Small intestine (tissue), 7 donors: ENCODE measurements around the gene CACNA2D4. TPM values are rescaled to one million over a fixed set of nuclear protein-coding genes. Genes with fewer than 3 reads are reported as not detected.
A peak's percentile ranks its signal among the peaks of the same experiment; 100 is the strongest.
"Not testable (repeated sequence)": the region's sequence is repeated elsewhere in the genome, so short reads cannot be mapped to it uniquely, and the experiment has no call there.

Experiments
- DNase-seq, 2 donors: peaks; one replicate each; pipeline versions ENCODE4 v3.0.0 to v3.0.0-alpha.2; 2013
- FAIRE-seq: peaks from 2 replicates; lab custom pipeline; 2012; peaks lifted over from hg19 to GRCh38; lab: Jason Lieb, UNC
- H3K27ac ChIP-seq, 3 donors: one replicate each; pipeline ENCODE4 v1.5.1; 2013; ENCODE audit warnings: low read length in 2 of 3, mild to moderate bottlenecking in 2 of 3, control low read depth in 1 of 3, inconsistent platforms in 1 of 3, low read depth in 1 of 3, moderate library complexity in 1 of 3
- H3K27me3 ChIP-seq, 3 donors: one replicate each; pipeline ENCODE4 v1.6.1; 2013; ENCODE audit warnings: low read length in 3 of 3, inconsistent platforms in 1 of 3; ENCODE audit not compliant: control insufficient read depth in 3 of 3, insufficient read depth in 3 of 3
- H3K36me3 ChIP-seq, 3 donors: one replicate each; pipeline ENCODE4 v1.6.1; 2013; ENCODE audit warnings: low read length in 3 of 3, inconsistent platforms in 1 of 3, low read depth in 1 of 3, mild to moderate bottlenecking in 1 of 3, moderate library complexity in 1 of 3; ENCODE audit not compliant: control insufficient read depth in 3 of 3, insufficient read depth in 2 of 3
- H3K4me1 ChIP-seq, 3 donors: one replicate each; pipeline ENCODE4 v1.6.1; 2013; ENCODE audit warnings: low read length in 2 of 3, inconsistent platforms in 1 of 3, low read depth in 1 of 3, mild to moderate bottlenecking in 1 of 3, moderate library complexity in 1 of 3; ENCODE audit not compliant: control insufficient read depth in 3 of 3, insufficient read depth in 2 of 3
- H3K4me3 ChIP-seq, 3 donors: one replicate each; pipeline ENCODE4 v1.5.1; 2013; ENCODE audit warnings: low read length in 3 of 3, control low read depth in 1 of 3, inconsistent platforms in 1 of 3, low read depth in 1 of 3, mild to moderate bottlenecking in 1 of 3, moderate library complexity in 1 of 3
- H3K9me3 ChIP-seq, 2 donors: one replicate each; pipeline ENCODE4 v1.6.1; 2013; ENCODE audit warnings: low read depth in 1 of 2, low read length in 1 of 2; ENCODE audit not compliant: control insufficient read depth in 2 of 2, insufficient read depth in 1 of 2
- WGBS, 3 donors: extraction: QIAGEN DNeasy Blood & Tissue Kit; methylation state at CpG; one replicate each; pipeline ENCODE4 v1.1.7; 2013; 5-methylcytosine and 5-hydroxymethylcytosine counted together
- polyA plus RNA-seq, 4 donors: library from polyadenylated mRNA; stranded (reverse) in 3 of 4; unstranded in 1 of 4; fragments of 200-250 nt in 3 of 4; fragments of 120-200 nt in 1 of 4; gene quantifications; one replicate each; pipeline versions ENCODE4 v1.2.1 to v1.2.3, GENCODE V29; 2013
- donor health status: healthy with polysubstance abuse.
- donor health status: control.
- donor health status: control.
- donor health status: Bipolar disorder and iron deficiency.
- donor health status: healthy.

CACNA2D4 gene
- polyA plus RNA-seq, 4 donors = 5.5 to 10.8 (median 9.1) TPM

DNA sequence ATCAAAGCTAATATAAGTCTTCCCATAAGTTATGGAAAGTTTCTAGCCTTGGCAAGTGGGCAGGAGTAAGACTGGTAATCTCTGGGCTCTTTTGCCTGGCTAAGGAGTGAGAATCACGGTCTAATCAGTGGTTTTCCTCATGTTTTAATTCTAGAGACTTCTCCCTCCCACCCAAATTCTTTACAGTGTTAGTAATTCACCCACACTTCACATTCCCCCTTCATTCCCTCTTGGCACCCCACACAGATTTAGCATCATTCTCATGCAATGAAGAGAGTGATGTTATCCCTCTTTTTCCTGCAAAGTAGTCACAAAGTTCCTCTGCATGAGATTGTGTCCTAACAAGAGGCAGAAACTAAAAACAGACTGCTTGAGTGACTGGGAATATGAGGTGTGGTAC, 28.6 kb upstream of the CACNA2D4 start:
- WGBS, 3 donors = 45 to 91% (median 76%) methylated on average over 1 of the region's 1 CpG
- Histone ChIP-seq H3K36me3 (peaks cover 5 to 46% (median 20%) of the 10 kb centered on the region in 3 donors), H3K4me3 (no peak overlapping the region), H3K9me3 (no peaks in the 10 kb centered on the region), H3K27me3 (no peaks in the 10 kb centered on the region), H3K27ac (no peak overlapping the region), H3K4me1 (peaks cover 0 to 7% (median 0%) of the 10 kb centered on the region in 3 donors)
- DNase-seq (no peak), FAIRE-seq (no peak)

DNA sequence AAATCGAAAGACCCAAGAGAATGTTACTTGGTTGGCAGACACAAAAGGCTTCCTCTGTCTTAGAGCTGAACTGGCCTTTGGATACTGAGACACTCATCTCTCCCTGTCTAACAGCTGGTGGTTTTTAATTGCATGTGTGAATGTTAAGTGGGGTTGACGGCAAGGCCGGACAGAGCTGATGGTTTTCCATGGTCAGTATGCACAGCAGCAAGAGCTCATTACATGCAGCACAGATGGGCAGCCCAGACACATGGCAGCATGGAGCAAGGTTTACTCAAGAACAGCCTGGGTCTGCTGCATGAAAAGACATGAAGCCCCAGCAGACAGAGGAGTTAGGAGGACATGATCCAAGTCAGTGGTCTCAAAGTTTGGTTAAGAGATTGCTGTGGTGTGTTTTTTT, 27.8 kb upstream of the CACNA2D4 start:
- Histone ChIP-seq H3K4me3 (no peak overlapping the region), H3K27me3 (no peaks in the 10 kb centered on the region), H3K4me1 (peaks cover 0 to 7% (median 0%) of the 10 kb centered on the region in 3 donors), H3K9me3 (no peaks in the 10 kb centered on the region), H3K27ac (no peak overlapping the region), H3K36me3 (peaks cover 5 to 41% (median 16%) of the 10 kb centered on the region in 3 donors)
- 70 to 100% (median 91%) methylated on average over 3 of the region's 3 CpGs for WGBS, 3 donors
- DNase-seq (no peak), FAIRE-seq (no peak)

DNA sequence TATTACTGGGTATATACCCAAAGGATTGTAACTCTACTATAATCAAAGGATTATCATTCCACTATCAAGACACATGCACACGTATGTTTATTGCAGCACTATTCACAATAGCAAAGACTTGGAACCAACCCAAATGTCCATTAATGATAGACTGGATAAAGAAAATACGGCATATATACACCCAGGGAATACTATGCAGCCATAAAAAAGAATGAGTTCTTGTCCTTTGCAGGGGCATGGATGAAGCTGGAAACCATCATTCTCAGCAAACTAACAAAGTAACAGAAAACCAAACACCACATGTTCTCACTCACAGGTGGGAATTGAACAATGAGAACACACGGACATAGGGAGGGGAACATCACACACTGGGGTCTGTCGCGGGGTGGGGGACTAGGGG, 27.1 kb upstream of the CACNA2D4 start:
- DNase-seq, H3K4me3 ChIP-seq, FAIRE-seq, H3K9me3 ChIP-seq, H3K27ac ChIP-seq, H3K4me1 ChIP-seq, H3K27me3 ChIP-seq: not testable (repeated sequence)
- WGBS, 3 donors = 85 to 92% (median 90%) methylated on average over 5 of the region's 5 CpGs
- peaks cover 5 to 37% (median 15%) of the 10 kb centered on the region in 3 donors for H3K36me3 ChIP-seq

- 21 to 32% (median 29%) methylated on average over 16 of the region's 16 CpGs for WGBS, 3 donors
- Histone ChIP-seq H3K9me3 (no peaks in the 10 kb centered on the region), H3K4me3 (no peak overlapping the region), H3K36me3 (peaks cover 0 to 15% (median 2%) of the 10 kb centered on the region in 3 donors), H3K27me3 (no peaks in the 10 kb centered on the region), H3K4me1 (peaks cover 0 to 11% (median 0%) of the 10 kb centered on the region in 3 donors), H3K27ac (peak overlapping the region; percentile 42 to 78 (median 61))
- no peak for FAIRE-seq
- DNase-seq = peak; percentile 87 to 92
Measured at GRCh38 chr12:1939801-1940607, 21.6 kb upstream of the CACNA2D4 start.

DNA sequence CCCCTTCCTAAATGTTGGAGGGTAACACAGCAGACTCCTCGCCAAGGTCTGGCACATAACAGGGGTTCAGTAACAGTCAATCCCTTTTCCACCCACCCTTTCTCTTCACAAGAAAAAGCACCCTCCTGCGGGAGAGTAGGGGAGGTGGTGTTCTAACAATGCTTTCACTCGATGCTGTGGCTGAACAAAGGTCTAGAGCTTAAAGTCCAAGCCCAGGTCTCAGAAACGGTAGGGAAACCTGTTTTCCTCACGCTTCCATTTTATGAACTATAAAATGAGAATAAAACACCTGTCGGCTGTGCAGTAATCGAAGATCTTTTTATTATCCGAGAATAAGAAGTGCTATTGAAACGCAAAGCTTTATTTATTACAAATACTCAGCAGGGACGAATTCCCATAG, 20.9 kb upstream of the CACNA2D4 start:
- Histone ChIP-seq H3K4me3 (no peak overlapping the region), H3K27me3 (no peaks in the 10 kb centered on the region), H3K4me1 (peaks cover 0 to 11% (median 0%) of the 10 kb centered on the region in 3 donors), H3K9me3 (no peaks in the 10 kb centered on the region), H3K27ac (peak overlapping the region; percentile 42 to 78 (median 61)), H3K36me3 (peaks cover 0 to 15% (median 2%) of the 10 kb centered on the region in 3 donors)
- peak; percentile 83 to 87 for DNase-seq
- 17 to 48% (median 40%) methylated on average over 10 of the region's 10 CpGs for WGBS, 3 donors
- no peak for FAIRE-seq

- no peak for DNase-seq
- WGBS, 3 donors = 45 to 76% (median 64%) methylated on average over 12 of the region's 12 CpGs
- Histone ChIP-seq H3K36me3 (peaks cover 0 to 15% (median 2%) of the 10 kb centered on the region in 3 donors), H3K4me3 (no peak overlapping the region), H3K27me3 (no peaks in the 10 kb centered on the region), H3K27ac (no peak overlapping the region), H3K9me3 (no peaks in the 10 kb centered on the region), H3K4me1 (peaks cover 0 to 11% (median 0%) of the 10 kb centered on the region in 3 donors)
- no peak for FAIRE-seq
Measured at GRCh38 chr12:1937481-1938224, 19.2 kb upstream of the CACNA2D4 start.

DNA sequence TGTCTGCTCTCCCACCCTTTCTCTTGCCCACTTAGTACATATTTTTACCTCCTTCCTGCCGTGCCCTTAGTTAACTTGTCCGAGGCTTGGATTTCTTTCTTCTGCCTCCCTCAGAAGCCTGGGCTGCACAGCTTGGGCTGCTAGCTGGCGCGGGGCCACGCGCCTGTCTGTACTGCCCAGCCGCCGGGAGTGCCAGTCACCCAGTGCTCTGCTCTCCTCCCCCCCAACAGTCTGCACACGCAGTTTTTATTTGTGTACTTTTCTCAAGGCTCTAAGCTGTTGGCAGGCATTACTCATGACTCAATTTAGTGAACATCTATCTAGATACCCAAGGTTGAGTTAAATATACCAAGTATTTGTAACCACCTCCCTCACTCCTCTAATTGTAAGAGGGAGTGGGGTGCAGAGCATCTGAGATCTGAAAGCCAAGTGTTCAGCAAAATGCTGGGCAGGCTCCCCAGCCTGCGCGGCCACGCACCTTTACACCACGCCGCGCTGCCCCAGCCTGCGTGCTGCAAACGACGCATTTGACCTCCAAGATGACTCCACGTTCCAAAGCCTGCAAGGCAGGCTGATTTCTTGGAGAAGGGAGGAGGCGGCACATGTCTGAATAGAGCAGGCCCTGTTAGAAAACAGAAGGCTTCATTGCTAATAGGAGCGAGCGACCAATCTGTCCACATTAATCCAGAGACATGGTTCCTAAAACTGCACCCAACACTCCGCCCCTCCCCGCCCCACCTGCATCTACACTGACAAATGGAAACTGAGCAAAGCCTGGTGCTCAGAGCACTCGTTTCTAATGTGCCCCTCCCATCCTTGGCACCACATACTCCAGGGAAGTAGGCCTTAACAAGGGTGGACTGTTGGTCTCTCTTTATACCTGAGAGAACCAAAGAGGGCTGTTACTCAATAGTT, 18.2 kb upstream of the CACNA2D4 start:
- Histone ChIP-seq H3K36me3 (peaks cover 0 to 15% (median 2%) of the 10 kb centered on the region in 3 donors), H3K27me3 (no peaks in the 10 kb centered on the region), H3K27ac (peak overlapping the region in 1 of 3 donors; percentile 32), H3K4me1 (peaks cover 0 to 11% (median 0%) of the 10 kb centered on the region in 3 donors), H3K4me3 (no peak overlapping the region), H3K9me3 (no peaks in the 10 kb centered on the region)
- FAIRE-seq = no peak
- WGBS, 3 donors = 36 to 67% (median 55%) methylated on average over 25 of the region's 25 CpGs
- DNase-seq = peak; percentile 30 to 82
